K562 (cell line): ENCODE measurements around the gene TMOD3. TPM values are rescaled to one million over a fixed set of nuclear protein-coding genes. Genes with fewer than 3 reads are reported as not detected.

Experiments used
- ATAC-seq: fragments of 200-7000 bp; cut with Tn5 transposase; 3 replicates; pipeline ENCODE4 v1.9.1; 2020; ENCODE audit warnings: moderate library complexity
- BruUV-seq: library from RNA; stranded (reverse); fragments of 400-500 nt; replicated peaks from 2 replicates; lab custom pipeline; 2021; lab: Mats Ljungman, UMichigan
- CTCF ChIA-PET: fragments of 300-600 bp; formaldehyde crosslinking; extraction: SDS; loops from one replicate; lab custom pipeline; 2021; ENCODE audit warnings: low intra/inter-chr PET ratio; lab: Yijun Ruan, JAX
- POLR2A ChIA-PET: fragments of 300-600, 350-650 bp; sonication (Branson Sonifier 250); formaldehyde crosslinking; extraction: SDS; loops from one replicate; lab custom pipeline; 2021; ENCODE audit warnings: antibody characterized with exemption, inconsistent platforms; lab: Yijun Ruan, JAX
- DNase-seq, 4 experiments: peaks; one replicate each; pipeline versions ENCODE4 v3.0.0 to v3.0.0-alpha.2; 2011 to 2018; ENCODE audit warnings: low spot score in 3 of 4, mixed read lengths in 3 of 4; ENCODE audit errors: extremely low read depth in 1 of 4
- FAIRE-seq: peaks from 2 replicates; lab custom pipeline; 2011; peaks lifted over from hg19 to GRCh38; lab: Jason Lieb, UNC
- H2AFZ ChIP-seq: 2 replicates; pipeline ENCODE4 v1.6.0; 2011; ENCODE audit warnings: low read depth, low read length, control low read depth, inconsistent platforms
- H3K27ac ChIP-seq: fragments of 200-600 bp; 3 replicates; pipeline ENCODE4 v1.8.0; 2011; ENCODE audit warnings: low read depth, mild to moderate bottlenecking, control low read depth, inconsistent platforms, low read length, moderate library complexity, mixed read lengths; ENCODE audit errors: extremely low read depth
- H3K27me3 ChIP-seq, 2 experiments: fragments of 300-600 bp in 1 of 2; 2 replicates in 1 of 2; 3 replicates in 1 of 2; pipeline versions ENCODE4 v1.6.0 to v1.8.0; 2011; ENCODE audit warnings: inconsistent platforms in 2 of 2, low read length in 2 of 2, mild to moderate bottlenecking in 1 of 2, mixed read lengths in 1 of 2, moderate library complexity in 1 of 2; ENCODE audit not compliant: control insufficient read depth in 2 of 2, insufficient read depth in 2 of 2
- H3K36me3 ChIP-seq: fragments of 300-600 bp; 3 replicates; pipeline ENCODE4 v1.8.0; 2011; ENCODE audit warnings: mild to moderate bottlenecking, low read length, inconsistent platforms; ENCODE audit not compliant: control insufficient read depth, insufficient read depth
- H3K4me1 ChIP-seq, 2 experiments: fragments of 200-600 bp in 1 of 2; replicated peaks in 1 of 2; 2 replicates in 1 of 2; 3 replicates in 1 of 2; pipeline versions ENCODE4 v1.5.1 to v1.8.0; 2011; ENCODE audit warnings: inconsistent platforms in 2 of 2, low read length in 2 of 2, mild to moderate bottlenecking in 1 of 2, mixed read lengths in 1 of 2, moderate library complexity in 1 of 2; ENCODE audit not compliant: control insufficient read depth in 2 of 2, insufficient read depth in 2 of 2
- H3K4me2 ChIP-seq: 2 replicates; pipeline ENCODE4 v1.6.1; 2011; ENCODE audit warnings: low read length, control low read depth, inconsistent platforms, mixed read lengths; ENCODE audit not compliant: insufficient read depth
- H3K4me3 ChIP-seq: fragments of 200-600 bp; sonication (generic), shearing (Covaris generic); 2 replicates; pipeline ENCODE4 v1.5.1; 2016; ENCODE audit warnings: control low read depth, inconsistent platforms
- H3K79me2 ChIP-seq: fragments of 200-600 bp; 3 replicates; pipeline ENCODE4 v1.8.0; 2011; ENCODE audit warnings: low read length, inconsistent platforms; ENCODE audit not compliant: control insufficient read depth, insufficient read depth
- H3K9ac ChIP-seq, 2 experiments: 2 replicates each; pipeline versions ENCODE4 v1.6.0 to v1.6.1; 2011; ENCODE audit warnings: low read depth in 2 of 2, low read length in 2 of 2, control low read depth in 1 of 2, inconsistent platforms in 1 of 2, mild to moderate bottlenecking in 1 of 2, mixed read lengths in 1 of 2; ENCODE audit not compliant: insufficient read depth in 1 of 2
- H3K9me1 ChIP-seq: one replicate; pipeline ENCODE4 v1.6.0; 2011; ENCODE audit warnings: inconsistent platforms, mild to moderate bottlenecking, low read length, moderate library complexity; ENCODE audit not compliant: control insufficient read depth, insufficient read depth
- H3K9me3 ChIP-seq: replicated peaks from 2 replicates; pipeline ENCODE4 v1.5.1; 2011; ENCODE audit warnings: low read depth, low read length, inconsistent platforms; ENCODE audit not compliant: control insufficient read depth, insufficient read depth
- H4K20me1 ChIP-seq: replicated peaks from 2 replicates; pipeline ENCODE4 v1.6.1; 2011; ENCODE audit warnings: low read length, inconsistent platforms, mixed read lengths; ENCODE audit not compliant: control insufficient read depth, insufficient read depth
- HDGF ChIP-seq: fragments of 450-650 bp; IDR thresholded peaks from 2 replicates; pipeline ENCODE4 v1.6.1; 2016
- POLR2A ChIP-seq: fragments of 450-650 bp; conservative IDR thresholded peaks from 2 replicates; pipeline ENCODE4 v1.6.1; 2016
- POLR3G ChIP-seq: IDR thresholded peaks from 2 replicates; pipeline ENCODE4 v1.6.1; 2011; ENCODE audit not compliant: insufficient read length, insufficient replicate concordance; ENCODE audit errors: extremely low read depth
- SLC30A9 ChIP-seq: fragments of 250-450 bp; sonication (Bioruptor Pico); IDR thresholded peaks from 2 replicates; pipeline ENCODE4 v1.8.0; 2022; ENCODE audit warnings: mild to moderate bottlenecking, moderate library complexity
- SMARCE1 ChIP-seq: fragments of 450-650 bp; IDR thresholded peaks from 2 replicates; pipeline ENCODE4 v1.7.1; 2016; ENCODE audit warnings: mild to moderate bottlenecking
- ZNF24 ChIP-seq: fragments of 450-650 bp; IDR thresholded peaks from 2 replicates; pipeline ENCODE4 v1.6.1; 2016
- ZNF436 ChIP-seq: fragments of 250-450, 450-650 bp; sonication (Bioruptor Pico); formaldehyde crosslinking; IDR thresholded peaks from 2 replicates; pipeline ENCODE4 v1.7.0; 2020; ENCODE audit warnings: mild to moderate bottlenecking
- ZNF561 ChIP-seq: fragments of 450-650 bp; formaldehyde crosslinking; conservative IDR thresholded peaks from 2 replicates; pipeline ENCODE4 v1.4.0; 2020; ENCODE audit warnings: mild to moderate bottlenecking, moderate library complexity
- WGBS: fragments of 100-300 bp; shearing (Covaris generic); methylation state at CpG from one replicate; pipeline ENCODE4 v1.1.6; 2016; ENCODE audit warnings: low coverage, mixed read lengths; ENCODE audit not compliant: insufficient coverage; ENCODE audit errors: missing lambda C conversion rate; 5-methylcytosine and 5-hydroxymethylcytosine counted together
- in situ Hi-C: fragments of 300-500 bp; cut with MboI; formaldehyde crosslinking; loops from 4 replicates; pipeline ENCODE4 v1.15.0; 2018; ENCODE audit warnings: inconsistent platforms, mixed read lengths
- intact Hi-C: fragments of 100-400 bp; cut with micrococcal nuclease; formaldehyde crosslinking; loops from 2 replicates; pipeline ENCODE4 v1.14.2; 2022
- polyA plus RNA-seq, 8 experiments: library from polyadenylated mRNA; depleted of rRNA in 4 of 8; stranded (reverse) in 5 of 8; unstranded in 3 of 8; fragments of >200 nt; fragmentation: Nextera tagmentation in 2 of 8; fragmentation: Illumina TruSeq in 1 of 8; extraction: Ambion mirVana in 2 of 8; extraction: Trizol in 1 of 8; gene quantifications; 2 replicates each; pipeline versions ENCODE4 v1.2.1 to v1.2.3, GENCODE V29; 2011 to 2014; ENCODE audit warnings: inconsistent platforms in 1 of 8, missing spikeins in 1 of 8
- total RNA-seq, 7 experiments: library from RNA; depleted of rRNA in 6 of 7; stranded (reverse); fragments of >200 nt in 6 of 7; fragmentation: Illumina TruSeq in 2 of 7; extraction: Trizol in 2 of 7; gene quantifications; 2 replicates each; pipeline versions ENCODE4 v1.2.1 to v1.2.3, GENCODE V29; 2011 to 2021; ENCODE audit warnings: low replicate concordance in 1 of 7
- TF ChIP-seq, protein P1 (sequence below): fragments of 250-450 bp; sonication (Bioruptor Pico); IDR thresholded peaks from 2 replicates; pipeline ENCODE4 v1.5.0; 2020; ENCODE audit warnings: mild to moderate bottlenecking, borderline replicate concordance
- TF ChIP-seq, protein P2 (sequence below): fragments of 250-450 bp; sonication (Bioruptor Pico); IDR thresholded peaks from 2 replicates; pipeline ENCODE4 v1.5.0; 2021; ENCODE audit warnings: mild to moderate bottlenecking, borderline replicate concordance

The TMOD3 gene
- total and polyA plus RNA-seq, 9 of the 15 experiments (the other 6 are each of a cell fraction or from before 2014, with no cell fraction given), result 6.8 to 45.0 (median 30.9) TPM

DNA sequence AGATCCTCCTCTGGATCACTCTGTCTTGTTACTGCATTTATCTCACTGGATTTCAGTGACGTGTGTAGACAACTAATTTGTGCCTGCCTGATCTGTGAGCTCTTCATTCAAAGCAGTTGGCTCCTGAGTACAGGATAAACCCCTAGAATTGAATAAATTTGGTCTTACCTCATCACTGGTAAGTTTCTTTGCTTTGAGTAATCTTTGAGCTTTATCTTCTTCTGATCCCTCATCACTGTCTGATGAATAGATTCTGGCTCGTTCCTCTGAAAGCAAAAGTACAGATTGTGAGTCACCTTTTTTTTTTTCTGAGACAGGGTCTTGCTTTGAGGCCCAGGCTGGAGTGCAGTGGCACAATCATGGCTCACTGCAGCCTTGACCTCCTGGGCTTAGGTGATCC lies 117.7 kb downstream of the TMOD3 start (continued):
- TF ChIP-seq SLC30A9 (CRISPR knock-in tag) (no peak), HDGF (no peak), ZNF436 (CRISPR knock-in tag) (no peak)
- TF ChIP-seq, all 486 proteins: peak for 0

DNA sequence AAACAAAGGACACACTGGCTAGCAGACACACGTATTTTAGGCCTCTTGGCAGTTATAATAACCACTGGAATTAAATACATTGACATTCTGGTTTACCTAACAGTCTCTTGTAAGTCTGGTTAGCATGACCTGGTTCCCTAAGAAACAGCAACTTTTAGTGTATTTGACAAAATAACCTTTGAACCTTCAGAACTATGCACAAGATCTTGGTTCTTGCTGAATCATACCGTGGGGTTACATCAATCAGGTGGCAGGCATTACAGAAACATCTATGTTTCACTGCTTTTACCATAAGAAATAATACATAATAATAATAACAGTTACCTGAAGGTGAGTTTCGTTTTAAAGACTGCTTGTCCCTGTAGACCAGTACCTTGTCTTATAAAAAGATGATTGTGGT lies 123.4 kb downstream of the TMOD3 start:
- Histone ChIP-seq H3K4me3 (no peak overlapping the region), H3K9me3 (no peaks in the 10 kb centered on the region), H4K20me1 (no peaks in the 10 kb centered on the region), H3K79me2 (no peaks in the 10 kb centered on the region), H3K9me1 (no peaks in the 10 kb centered on the region), H3K27ac (no peak overlapping the region), H3K4me2 (no peak overlapping the region), H2AFZ (no peak overlapping the region), H3K4me1 (no peaks in the 10 kb centered on the region), H3K9ac (no peak overlapping the region), H3K36me3 (peaks cover 85% of the 10 kb centered on the region), H3K27me3 (no peaks in the 10 kb centered on the region)
- TF ChIP-seq, protein P1, sequence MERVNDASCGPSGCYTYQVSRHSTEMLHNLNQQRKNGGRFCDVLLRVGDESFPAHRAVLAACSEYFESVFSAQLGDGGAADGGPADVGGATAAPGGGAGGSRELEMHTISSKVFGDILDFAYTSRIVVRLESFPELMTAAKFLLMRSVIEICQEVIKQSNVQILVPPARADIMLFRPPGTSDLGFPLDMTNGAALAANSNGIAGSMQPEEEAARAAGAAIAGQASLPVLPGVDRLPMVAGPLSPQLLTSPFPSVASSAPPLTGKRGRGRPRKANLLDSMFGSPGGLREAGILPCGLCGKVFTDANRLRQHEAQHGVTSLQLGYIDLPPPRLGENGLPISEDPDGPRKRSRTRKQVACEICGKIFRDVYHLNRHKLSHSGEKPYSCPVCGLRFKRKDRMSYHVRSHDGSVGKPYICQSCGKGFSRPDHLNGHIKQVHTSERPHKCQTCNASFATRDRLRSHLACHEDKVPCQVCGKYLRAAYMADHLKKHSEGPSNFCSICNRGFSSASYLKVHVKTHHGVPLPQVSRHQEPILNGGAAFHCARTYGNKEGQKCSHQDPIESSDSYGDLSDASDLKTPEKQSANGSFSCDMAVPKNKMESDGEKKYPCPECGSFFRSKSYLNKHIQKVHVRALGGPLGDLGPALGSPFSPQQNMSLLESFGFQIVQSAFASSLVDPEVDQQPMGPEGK (CRISPR knock-in tag), result no peak
- TF ChIP-seq ZNF561, result no peak
- no peak for TF ChIP-seq SMARCE1
- TF ChIP-seq, protein P2, sequence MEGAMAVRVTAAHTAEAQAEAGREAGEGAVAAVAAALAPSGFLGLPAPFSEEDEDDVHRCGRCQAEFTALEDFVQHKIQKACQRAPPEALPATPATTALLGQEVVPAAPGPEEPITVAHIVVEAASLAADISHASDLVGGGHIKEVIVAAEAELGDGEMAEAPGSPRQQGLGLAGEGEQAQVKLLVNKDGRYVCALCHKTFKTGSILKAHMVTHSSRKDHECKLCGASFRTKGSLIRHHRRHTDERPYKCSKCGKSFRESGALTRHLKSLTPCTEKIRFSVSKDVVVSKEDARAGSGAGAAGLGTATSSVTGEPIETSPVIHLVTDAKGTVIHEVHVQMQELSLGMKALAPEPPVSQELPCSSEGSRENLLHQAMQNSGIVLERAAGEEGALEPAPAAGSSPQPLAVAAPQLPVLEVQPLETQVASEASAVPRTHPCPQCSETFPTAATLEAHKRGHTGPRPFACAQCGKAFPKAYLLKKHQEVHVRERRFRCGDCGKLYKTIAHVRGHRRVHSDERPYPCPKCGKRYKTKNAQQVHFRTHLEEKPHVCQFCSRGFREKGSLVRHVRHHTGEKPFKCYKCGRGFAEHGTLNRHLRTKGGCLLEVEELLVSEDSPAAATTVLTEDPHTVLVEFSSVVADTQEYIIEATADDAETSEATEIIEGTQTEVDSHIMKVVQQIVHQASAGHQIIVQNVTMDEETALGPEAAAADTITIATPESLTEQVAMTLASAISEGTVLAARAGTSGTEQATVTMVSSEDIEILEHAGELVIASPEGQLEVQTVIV (CRISPR knock-in tag), result no peak
- TF ChIP-seq POLR2A, result no peak
- no peak for TF ChIP-seq POLR3G
- no peak for TF ChIP-seq ZNF24
- 75% methylated on average over 3 of the region's 3 CpGs for WGBS
- DNase-seq (no peak), ATAC-seq (no peak), FAIRE-seq (no peak)
- ChIA-PET POLR2A (no interaction called here), CTCF (no interaction called here)
- no TSS peak for BruUV-seq
- intact Hi-C loops (no loop called here), in situ Hi-C loops (no loop called here)
